Liver (tissue), 9 donors: ENCODE results near the gene HOXD1. TPM values are rescaled to one million over a fixed set of nuclear protein-coding genes. Genes with fewer than 3 reads are reported as not detected.
A peak's percentile ranks its signal among the peaks of the same experiment; 100 is the strongest.

Source experiments
- DNase-seq: peaks from one replicate; pipeline ENCODE4 v3.0.0-alpha.2; 2017; ENCODE audit warnings: low spot score
- H3K27ac ChIP-seq, 2 donors: one replicate each; pipeline ENCODE4 v1.7.0; 2013; ENCODE audit warnings: inconsistent platforms in 2 of 2, low read length in 2 of 2, control low read depth in 1 of 2, low read depth in 1 of 2, mild to moderate bottlenecking in 1 of 2
- H3K27me3 ChIP-seq, 4 donors: one replicate each; pipeline versions ENCODE4 v1.6.1 to v1.7.0; 2013; ENCODE audit warnings: low read length in 3 of 4, inconsistent platforms in 1 of 4, mild to moderate bottlenecking in 1 of 4, moderate library complexity in 1 of 4; ENCODE audit not compliant: control insufficient read depth in 4 of 4, insufficient read depth in 4 of 4
- H3K36me3 ChIP-seq, 4 donors: one replicate each; pipeline versions ENCODE4 v1.6.1 to v1.7.0; 2013; ENCODE audit warnings: low read length in 3 of 4, mild to moderate bottlenecking in 3 of 4, low read depth in 1 of 4, moderate library complexity in 1 of 4; ENCODE audit not compliant: control insufficient read depth in 4 of 4, insufficient read depth in 3 of 4
- H3K4me1 ChIP-seq, 4 donors: one replicate each; pipeline versions ENCODE4 v1.6.1 to v1.7.0; 2013; ENCODE audit warnings: low read length in 3 of 4, mild to moderate bottlenecking in 3 of 4, moderate library complexity in 1 of 4; ENCODE audit not compliant: control insufficient read depth in 4 of 4, insufficient read depth in 4 of 4
- H3K4me3 ChIP-seq, 3 donors: one replicate each; pipeline versions ENCODE4 v1.6.1 to v1.7.0; 2013; ENCODE audit warnings: low read length in 3 of 3, control low read depth in 1 of 3, low read depth in 1 of 3, mild to moderate bottlenecking in 1 of 3
- H3K9ac ChIP-seq, 2 donors: one replicate each; pipeline ENCODE4 v1.7.0; 2013; ENCODE audit warnings: low read length in 2 of 2, mild to moderate bottlenecking in 2 of 2, moderate library complexity in 2 of 2, control low read depth in 1 of 2, low read depth in 1 of 2
- H3K9me3 ChIP-seq, 4 donors: one replicate each; pipeline versions ENCODE4 v1.6.1 to v1.7.0; 2013; ENCODE audit warnings: low read length in 3 of 4; ENCODE audit not compliant: control insufficient read depth in 4 of 4
- EGR1 ChIP-seq, 2 donors: IDR thresholded peaks; 2 replicates each; pipeline ENCODE4 v1.6.1; 2016 to 2018; ENCODE audit warnings: antibody characterized with exemption in 2 of 2, low read depth in 2 of 2
- FOXA1 ChIP-seq: IDR thresholded peaks from 2 replicates; pipeline ENCODE4 v1.6.1; 2016; ENCODE audit warnings: antibody characterized with exemption
- FOXA2 ChIP-seq: IDR thresholded peaks from 2 replicates; pipeline ENCODE4 v1.6.1; 2016; ENCODE audit warnings: antibody characterized with exemption
- GABPA ChIP-seq, 2 donors: IDR thresholded peaks in 1 of 2; conservative IDR thresholded peaks in 1 of 2; 2 replicates each; pipeline ENCODE4 v1.6.1; 2016; ENCODE audit warnings: antibody characterized with exemption in 2 of 2, mild to moderate bottlenecking in 1 of 2, moderate library complexity in 1 of 2
- HNF4A ChIP-seq, 2 donors: conservative IDR thresholded peaks; 2 replicates each; pipeline ENCODE4 v1.6.1; 2016; ENCODE audit warnings: antibody characterized with exemption in 2 of 2, mild to moderate bottlenecking in 2 of 2
- HNF4G ChIP-seq: IDR thresholded peaks from 2 replicates; pipeline ENCODE4 v1.6.1; 2016; ENCODE audit warnings: antibody characterized with exemption
- JUND ChIP-seq, 2 donors: IDR thresholded peaks; 2 replicates each; pipeline ENCODE4 v1.6.1; 2016; ENCODE audit warnings: antibody characterized with exemption in 2 of 2
- NR2F2 ChIP-seq: IDR thresholded peaks from 2 replicates; pipeline ENCODE4 v1.6.1; 2016; ENCODE audit warnings: antibody characterized with exemption
- RAD21 ChIP-seq, 2 donors: IDR thresholded peaks; 2 replicates each; pipeline ENCODE4 v1.6.1; 2016; ENCODE audit warnings: antibody characterized with exemption in 2 of 2, mild to moderate bottlenecking in 2 of 2
- RXRA ChIP-seq, 2 donors: IDR thresholded peaks; 2 replicates each; pipeline ENCODE4 v1.6.1; 2017 to 2018; ENCODE audit warnings: antibody characterized with exemption in 2 of 2, mild to moderate bottlenecking in 1 of 2
- SP1 ChIP-seq: IDR thresholded peaks from 2 replicates; pipeline ENCODE4 v1.6.1; 2018; ENCODE audit warnings: antibody characterized with exemption, mild to moderate bottlenecking
- TAF1 ChIP-seq: conservative IDR thresholded peaks from 2 replicates; pipeline ENCODE4 v1.6.1; 2016; ENCODE audit warnings: antibody characterized with exemption, mild to moderate bottlenecking
- YY1 ChIP-seq: IDR thresholded peaks from 2 replicates; pipeline ENCODE4 v1.6.1; 2016; ENCODE audit warnings: antibody characterized with exemption, mild to moderate bottlenecking
- WGBS: extraction: QIAGEN DNeasy Blood & Tissue Kit; methylation state at CpG from one replicate; pipeline ENCODE4 v1.1.7; 2013; 5-methylcytosine and 5-hydroxymethylcytosine counted together
- polyA plus RNA-seq, 2 donors: library from polyadenylated mRNA; stranded (reverse) in 1 of 2; unstranded in 1 of 2; fragments of 200-250 nt in 1 of 2; fragments of >200 nt in 1 of 2; fragmentation: Nextera tagmentation in 1 of 2; extraction: Ambion mirVana in 1 of 2; gene quantifications; one replicate each; pipeline versions ENCODE4 v1.2.1 to v1.2.3, GENCODE V29; 2013 to 2015
- total RNA-seq, 2 donors: library from RNA; depleted of rRNA; stranded (reverse); fragments of >200 nt; gene quantifications; one replicate each; pipeline ENCODE4 v1.2.3, GENCODE V29; 2014
- TF ChIP-seq, protein P1 (sequence below): IDR thresholded peaks from 2 replicates; pipeline ENCODE4 v1.6.1; 2016; ENCODE audit warnings: antibody characterized with exemption
- TF ChIP-seq, protein P2 (sequence below): IDR thresholded peaks from 2 replicates; pipeline ENCODE4 v1.6.1; 2016; ENCODE audit warnings: antibody characterized with exemption, mild to moderate bottlenecking
- TF ChIP-seq, protein P3 (sequence below): IDR thresholded peaks from 2 replicates; pipeline ENCODE4 v1.6.1; 2016; ENCODE audit warnings: antibody characterized with exemption
- TF ChIP-seq, protein P4 (sequence below): IDR thresholded peaks from 2 replicates; pipeline ENCODE4 v1.6.1; 2016; ENCODE audit warnings: antibody characterized with exemption
- TF ChIP-seq, protein P5 (sequence below): fragments of 150-350 bp; IDR thresholded peaks from 2 replicates; pipeline ENCODE4 v1.5.1; 2017; ENCODE audit warnings: improper control_type of control experiment, low read depth, low read length; ENCODE audit not compliant: missing input control
- donor health status: healthy.
- donor health status: healthy.
- donor health status: healthy.
- donor health status: healthy.
- donor health status: healthy.

Gene HOXD1
- total and polyA plus RNA-seq, 4 donors, result not detected

DNA sequence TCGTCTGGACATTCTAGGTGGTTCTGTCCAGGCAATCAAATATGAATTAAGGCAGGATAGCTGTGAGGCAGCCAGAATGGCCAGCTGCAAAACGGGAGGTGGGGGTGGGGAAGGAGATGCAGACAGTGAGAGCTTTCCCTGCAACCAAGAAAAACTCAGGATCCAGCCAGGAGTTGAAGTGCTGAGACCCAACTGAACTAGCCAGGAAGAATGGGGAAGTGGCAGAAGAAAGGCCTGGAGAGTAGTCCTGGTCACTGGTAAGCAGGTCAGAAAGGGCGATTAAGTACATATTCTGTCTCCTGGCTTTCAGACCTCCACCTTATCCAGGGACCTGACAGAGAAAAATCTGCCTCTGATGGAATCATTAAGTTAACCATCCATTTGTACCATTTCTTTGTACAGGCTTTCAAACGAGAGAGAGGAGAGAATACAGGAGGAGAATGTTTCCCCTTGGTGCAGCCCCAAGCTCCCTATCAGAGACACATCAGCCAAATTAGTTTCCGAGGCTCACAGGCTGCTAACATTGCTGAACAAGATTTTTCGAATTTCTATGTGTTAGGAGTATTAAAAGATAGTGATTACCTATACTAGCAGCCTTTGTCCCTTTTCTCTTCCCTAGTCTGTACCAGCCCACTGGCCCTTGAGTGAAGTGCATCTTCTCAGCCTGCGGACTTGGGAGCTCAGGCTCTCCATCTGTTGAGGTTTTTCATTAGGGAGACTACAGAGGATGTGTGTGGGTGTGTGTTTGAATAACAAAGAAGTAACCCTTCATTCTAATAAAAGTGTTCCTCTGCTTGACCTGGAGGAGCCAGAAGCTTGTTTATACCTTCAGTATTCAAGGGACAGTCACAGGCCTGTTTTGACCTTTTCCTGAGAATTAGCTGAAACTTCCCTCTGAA is 12.5 kb upstream of the HOXD1 start:
- no peak for DNase-seq
- Histone ChIP-seq H3K27me3 (peaks cover 8 to 41% (median 29%) of the 10 kb centered on the region in 4 donors), H3K4me1 (peaks cover 0 to 16% (median 9%) of the 10 kb centered on the region in 4 donors), H3K4me3 (no peak overlapping the region), H3K36me3 (no peaks in the 10 kb centered on the region), H3K9ac (no peak overlapping the region), H3K9me3 (peaks cover 0 to 10% (median 0%) of the 10 kb centered on the region in 4 donors), H3K27ac (no peak overlapping the region)
- WGBS, result 64% methylated on average over 7 of the region's 7 CpGs
- TF ChIP-seq RXRA (IDR thresholded peaks at IDR 0.05) (no peak), EGR1 (IDR thresholded peaks at IDR 0.05; ENCODE audit: low read depth in 2 of 2) (no peak), NR2F2 (no peak), YY1 (no peak), SP1 (no peak), HNF4G (no peak), FOXA2 (no peak), RAD21 (IDR thresholded peaks at IDR 0.05) (no peak), TAF1 (no peak), JUND (IDR thresholded peaks at IDR 0.05) (no peak), HNF4A (conservative IDR thresholded peaks at IDR 0.05) (no peak), FOXA1 (no peak)
- TF ChIP-seq, protein P1, sequence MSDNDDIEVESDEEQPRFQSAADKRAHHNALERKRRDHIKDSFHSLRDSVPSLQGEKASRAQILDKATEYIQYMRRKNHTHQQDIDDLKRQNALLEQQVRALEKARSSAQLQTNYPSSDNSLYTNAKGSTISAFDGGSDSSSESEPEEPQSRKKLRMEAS, result no peak
- TF ChIP-seq, protein P2, sequence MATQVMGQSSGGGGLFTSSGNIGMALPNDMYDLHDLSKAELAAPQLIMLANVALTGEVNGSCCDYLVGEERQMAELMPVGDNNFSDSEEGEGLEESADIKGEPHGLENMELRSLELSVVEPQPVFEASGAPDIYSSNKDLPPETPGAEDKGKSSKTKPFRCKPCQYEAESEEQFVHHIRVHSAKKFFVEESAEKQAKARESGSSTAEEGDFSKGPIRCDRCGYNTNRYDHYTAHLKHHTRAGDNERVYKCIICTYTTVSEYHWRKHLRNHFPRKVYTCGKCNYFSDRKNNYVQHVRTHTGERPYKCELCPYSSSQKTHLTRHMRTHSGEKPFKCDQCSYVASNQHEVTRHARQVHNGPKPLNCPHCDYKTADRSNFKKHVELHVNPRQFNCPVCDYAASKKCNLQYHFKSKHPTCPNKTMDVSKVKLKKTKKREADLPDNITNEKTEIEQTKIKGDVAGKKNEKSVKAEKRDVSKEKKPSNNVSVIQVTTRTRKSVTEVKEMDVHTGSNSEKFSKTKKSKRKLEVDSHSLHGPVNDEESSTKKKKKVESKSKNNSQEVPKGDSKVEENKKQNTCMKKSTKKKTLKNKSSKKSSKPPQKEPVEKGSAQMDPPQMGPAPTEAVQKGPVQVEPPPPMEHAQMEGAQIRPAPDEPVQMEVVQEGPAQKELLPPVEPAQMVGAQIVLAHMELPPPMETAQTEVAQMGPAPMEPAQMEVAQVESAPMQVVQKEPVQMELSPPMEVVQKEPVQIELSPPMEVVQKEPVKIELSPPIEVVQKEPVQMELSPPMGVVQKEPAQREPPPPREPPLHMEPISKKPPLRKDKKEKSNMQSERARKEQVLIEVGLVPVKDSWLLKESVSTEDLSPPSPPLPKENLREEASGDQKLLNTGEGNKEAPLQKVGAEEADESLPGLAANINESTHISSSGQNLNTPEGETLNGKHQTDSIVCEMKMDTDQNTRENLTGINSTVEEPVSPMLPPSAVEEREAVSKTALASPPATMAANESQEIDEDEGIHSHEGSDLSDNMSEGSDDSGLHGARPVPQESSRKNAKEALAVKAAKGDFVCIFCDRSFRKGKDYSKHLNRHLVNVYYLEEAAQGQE, result no peak
- TF ChIP-seq, protein P3, sequence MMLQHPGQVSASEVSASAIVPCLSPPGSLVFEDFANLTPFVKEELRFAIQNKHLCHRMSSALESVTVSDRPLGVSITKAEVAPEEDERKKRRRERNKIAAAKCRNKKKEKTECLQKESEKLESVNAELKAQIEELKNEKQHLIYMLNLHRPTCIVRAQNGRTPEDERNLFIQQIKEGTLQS, result no peak
- TF ChIP-seq, protein P4, sequence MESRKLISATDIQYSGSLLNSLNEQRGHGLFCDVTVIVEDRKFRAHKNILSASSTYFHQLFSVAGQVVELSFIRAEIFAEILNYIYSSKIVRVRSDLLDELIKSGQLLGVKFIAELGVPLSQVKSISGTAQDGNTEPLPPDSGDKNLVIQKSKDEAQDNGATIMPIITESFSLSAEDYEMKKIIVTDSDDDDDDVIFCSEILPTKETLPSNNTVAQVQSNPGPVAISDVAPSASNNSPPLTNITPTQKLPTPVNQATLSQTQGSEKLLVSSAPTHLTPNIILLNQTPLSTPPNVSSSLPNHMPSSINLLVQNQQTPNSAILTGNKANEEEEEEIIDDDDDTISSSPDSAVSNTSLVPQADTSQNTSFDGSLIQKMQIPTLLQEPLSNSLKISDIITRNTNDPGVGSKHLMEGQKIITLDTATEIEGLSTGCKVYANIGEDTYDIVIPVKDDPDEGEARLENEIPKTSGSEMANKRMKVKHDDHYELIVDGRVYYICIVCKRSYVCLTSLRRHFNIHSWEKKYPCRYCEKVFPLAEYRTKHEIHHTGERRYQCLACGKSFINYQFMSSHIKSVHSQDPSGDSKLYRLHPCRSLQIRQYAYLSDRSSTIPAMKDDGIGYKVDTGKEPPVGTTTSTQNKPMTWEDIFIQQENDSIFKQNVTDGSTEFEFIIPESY, result no peak

DNA sequence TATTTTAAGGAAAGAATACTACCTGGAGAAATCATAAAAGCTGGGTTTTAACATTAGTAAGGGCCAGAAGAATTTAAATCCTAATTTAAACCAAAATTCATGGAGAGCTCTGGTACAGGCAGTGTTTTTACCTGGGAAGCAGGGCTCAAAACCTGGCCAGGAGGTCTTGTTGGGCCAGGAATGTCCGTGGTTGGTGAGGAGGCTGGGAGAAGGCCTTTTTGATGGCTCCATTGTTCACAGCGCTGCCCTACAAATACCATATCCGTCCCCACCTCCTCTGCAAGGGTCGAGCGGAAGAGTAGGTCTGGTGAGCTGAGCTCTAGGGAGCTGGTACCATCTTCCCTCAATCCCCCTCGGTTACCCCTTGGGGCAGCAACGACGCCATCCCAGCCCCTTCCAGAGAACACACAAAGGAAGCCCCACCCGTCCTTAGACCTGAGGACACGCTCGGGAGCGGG is 10.9 kb upstream of the HOXD1 start:
- no peak overlapping the region for H3K27ac ChIP-seq
- peaks cover 0 to 10% (median 4%) of the 10 kb centered on the region in 4 donors for H3K4me1 ChIP-seq
- DNase-seq, result no peak
- 14% methylated on average over 12 of the region's 12 CpGs for WGBS
- H3K9ac ChIP-seq, result no peak overlapping the region
- no peaks in the 10 kb centered on the region for H3K36me3 ChIP-seq
- TF ChIP-seq HNF4A (conservative IDR thresholded peaks at IDR 0.05), result no peak
- TF ChIP-seq SP1, result no peak
- TF ChIP-seq GABPA (IDR thresholded peaks at IDR 0.05 in 1 of 2, conservative IDR thresholded peaks at IDR 0.05 in 1 of 2), result no peak
- TF ChIP-seq, protein P5, sequence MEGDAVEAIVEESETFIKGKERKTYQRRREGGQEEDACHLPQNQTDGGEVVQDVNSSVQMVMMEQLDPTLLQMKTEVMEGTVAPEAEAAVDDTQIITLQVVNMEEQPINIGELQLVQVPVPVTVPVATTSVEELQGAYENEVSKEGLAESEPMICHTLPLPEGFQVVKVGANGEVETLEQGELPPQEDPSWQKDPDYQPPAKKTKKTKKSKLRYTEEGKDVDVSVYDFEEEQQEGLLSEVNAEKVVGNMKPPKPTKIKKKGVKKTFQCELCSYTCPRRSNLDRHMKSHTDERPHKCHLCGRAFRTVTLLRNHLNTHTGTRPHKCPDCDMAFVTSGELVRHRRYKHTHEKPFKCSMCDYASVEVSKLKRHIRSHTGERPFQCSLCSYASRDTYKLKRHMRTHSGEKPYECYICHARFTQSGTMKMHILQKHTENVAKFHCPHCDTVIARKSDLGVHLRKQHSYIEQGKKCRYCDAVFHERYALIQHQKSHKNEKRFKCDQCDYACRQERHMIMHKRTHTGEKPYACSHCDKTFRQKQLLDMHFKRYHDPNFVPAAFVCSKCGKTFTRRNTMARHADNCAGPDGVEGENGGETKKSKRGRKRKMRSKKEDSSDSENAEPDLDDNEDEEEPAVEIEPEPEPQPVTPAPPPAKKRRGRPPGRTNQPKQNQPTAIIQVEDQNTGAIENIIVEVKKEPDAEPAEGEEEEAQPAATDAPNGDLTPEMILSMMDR, result no peak
- TF ChIP-seq, protein P3, result no peak
- no peak for TF ChIP-seq HNF4G
- no peak for TF ChIP-seq YY1
- TF ChIP-seq EGR1 (IDR thresholded peaks at IDR 0.05; ENCODE audit: low read depth in 2 of 2), result no peak
- peak overlapping the region in 1 of 3 donors; percentile 24 for H3K4me3 ChIP-seq
- H3K9me3 ChIP-seq, result no peaks in the 10 kb centered on the region
- H3K27me3 ChIP-seq, result peaks cover 8 to 39% (median 23%) of the 10 kb centered on the region in 4 donors
